ENCODE results near the gene ESCO1.
A peak's percentile ranks its signal among the peaks of the same experiment; 100 is the strongest.

DNA sequence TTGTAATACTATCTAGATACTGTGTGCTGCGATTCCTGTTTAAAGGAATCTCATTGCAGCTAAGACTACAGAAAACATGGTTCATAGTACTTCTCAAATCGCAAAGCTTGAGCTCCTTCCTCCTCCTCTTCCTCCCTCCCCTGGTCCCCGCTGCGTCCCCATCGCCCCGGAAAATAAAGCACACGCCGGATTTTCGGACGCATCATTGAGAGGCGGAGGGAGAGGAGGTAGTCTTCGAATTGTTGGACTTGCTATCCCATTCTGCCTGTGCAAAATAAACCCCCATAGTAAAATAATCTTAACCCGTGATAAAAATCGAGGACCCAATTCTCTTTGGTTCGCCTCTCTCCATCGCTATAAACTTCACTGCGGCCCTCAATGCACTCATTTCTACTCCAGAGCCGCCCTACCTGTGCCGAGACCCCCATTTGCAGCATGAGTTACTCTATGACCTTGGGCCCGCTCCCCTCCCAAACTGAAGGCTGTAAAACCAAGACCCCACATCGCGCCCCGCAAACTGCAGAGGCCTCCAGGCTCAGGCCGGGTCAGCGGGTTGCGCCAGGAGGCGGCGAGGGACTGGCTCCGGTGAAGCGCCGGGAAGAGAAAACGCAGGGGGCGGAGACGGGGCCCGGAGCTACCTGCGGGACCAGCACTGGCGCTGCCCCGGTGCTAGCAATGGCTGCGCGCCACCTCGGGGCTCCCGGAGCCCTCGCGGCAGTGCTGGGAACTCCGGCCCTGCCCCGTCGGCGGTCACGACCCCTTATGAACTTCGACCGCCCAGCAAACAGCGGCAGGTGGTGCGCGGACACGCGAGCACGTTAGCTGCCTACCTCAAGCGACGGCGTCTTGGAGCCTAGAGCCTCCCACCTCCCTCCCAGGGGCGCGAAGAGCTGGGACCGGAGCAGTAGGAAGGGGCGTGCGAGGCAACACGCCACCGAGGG lies 649 bp downstream of the ESCO1 start:
- no peak for TF ChIP-seq SMC3 (IDR thresholded peaks at IDR 0.05; ENCODE audit: low read depth, low read length)
- 0 out of 2 replicates have a peak, but pooled peaks have one; percentile 4 for TF ChIP-seq CTCF (conservative IDR thresholded peaks at IDR 0.05; ENCODE audit: low read depth, low read length)
- TF ChIP-seq CEBPB (IDR thresholded peaks at IDR 0.05; ENCODE audit: low read depth, low read length), result no peak
- no peak for TF ChIP-seq CHD1 (IDR thresholded peaks at IDR 0.05; ENCODE audit: low read depth, low read length)
- TF ChIP-seq RAD21 (IDR thresholded peaks at IDR 0.05; ENCODE audit: low read length), result no peak
- no peak for TF ChIP-seq RFX5 (IDR thresholded peaks at IDR 0.05; ENCODE audit: low read depth, low read length)
- no peak for TF ChIP-seq POLR2A (IDR thresholded peaks at IDR 0.05; ENCODE audit: low read depth, low read length)
- TF ChIP-seq, protein P1, sequence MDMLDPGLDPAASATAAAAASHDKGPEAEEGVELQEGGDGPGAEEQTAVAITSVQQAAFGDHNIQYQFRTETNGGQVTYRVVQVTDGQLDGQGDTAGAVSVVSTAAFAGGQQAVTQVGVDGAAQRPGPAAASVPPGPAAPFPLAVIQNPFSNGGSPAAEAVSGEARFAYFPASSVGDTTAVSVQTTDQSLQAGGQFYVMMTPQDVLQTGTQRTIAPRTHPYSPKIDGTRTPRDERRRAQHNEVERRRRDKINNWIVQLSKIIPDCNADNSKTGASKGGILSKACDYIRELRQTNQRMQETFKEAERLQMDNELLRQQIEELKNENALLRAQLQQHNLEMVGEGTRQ (IDR thresholded peaks at IDR 0.05; ENCODE audit: low read depth, low read length), result no peak
- 0 out of 2 replicates have a peak, but pooled peaks have one; percentile 27 for TF ChIP-seq MXI1 (IDR thresholded peaks at IDR 0.05; ENCODE audit: borderline replicate concordance, low read depth, low read length)
- no peak for TF ChIP-seq NFE2L2 (IDR thresholded peaks at IDR 0.05; ENCODE audit: low read depth, low read length)
- no peak for TF ChIP-seq RCOR1 (IDR thresholded peaks at IDR 0.05; ENCODE audit: insufficient replicate concordance, low read length)

Data from IMR-90 (cell line).